ENCODE results near the gene IFIT3.
A peak's percentile ranks its signal among the peaks of the same experiment; 100 is the strongest.

IFIT3 gene

DNA sequence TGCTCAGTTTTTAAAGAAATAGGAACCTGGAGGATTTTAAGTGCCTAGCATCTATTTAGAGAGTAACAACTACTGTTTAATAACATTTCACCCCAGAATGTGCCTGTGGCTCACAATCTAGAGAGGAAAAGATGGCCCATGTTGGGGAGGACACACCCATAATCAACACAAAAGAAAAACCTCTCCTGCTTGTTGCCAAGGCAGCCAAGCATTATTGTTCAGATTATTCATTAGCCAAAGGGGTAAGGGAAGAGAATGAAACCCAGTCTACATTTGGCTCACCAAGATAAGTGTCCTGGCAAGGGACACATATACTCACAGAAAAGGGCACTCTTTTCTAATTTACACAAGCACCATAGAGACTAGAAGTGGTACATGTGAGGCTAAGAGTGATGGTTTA, 32.4 kb downstream of the IFIT3 start:
- ATAC-seq (no peak), DNase-seq (no peak)

DNA sequence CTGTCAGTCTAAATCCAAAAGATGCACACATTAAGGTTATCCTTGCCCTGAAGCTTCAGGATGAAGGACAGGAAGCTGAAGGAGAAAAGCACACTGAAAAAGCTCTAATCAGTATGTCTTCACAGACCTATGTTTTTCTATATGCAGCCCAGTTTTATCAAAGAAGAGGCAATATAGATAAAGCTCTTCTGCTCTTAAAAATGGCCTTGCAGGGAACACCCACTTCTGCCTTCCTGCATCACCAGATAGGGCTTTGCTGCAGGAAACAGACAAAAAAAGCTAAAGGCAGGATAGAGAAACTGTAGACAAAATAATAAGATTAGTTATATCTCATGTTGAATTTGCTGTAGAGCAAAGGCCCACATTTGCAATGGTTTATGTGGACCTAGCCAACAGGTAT, 35.1 kb downstream of the IFIT3 start:
- ATAC-seq (no peak), DNase-seq (no peak)

DNA sequence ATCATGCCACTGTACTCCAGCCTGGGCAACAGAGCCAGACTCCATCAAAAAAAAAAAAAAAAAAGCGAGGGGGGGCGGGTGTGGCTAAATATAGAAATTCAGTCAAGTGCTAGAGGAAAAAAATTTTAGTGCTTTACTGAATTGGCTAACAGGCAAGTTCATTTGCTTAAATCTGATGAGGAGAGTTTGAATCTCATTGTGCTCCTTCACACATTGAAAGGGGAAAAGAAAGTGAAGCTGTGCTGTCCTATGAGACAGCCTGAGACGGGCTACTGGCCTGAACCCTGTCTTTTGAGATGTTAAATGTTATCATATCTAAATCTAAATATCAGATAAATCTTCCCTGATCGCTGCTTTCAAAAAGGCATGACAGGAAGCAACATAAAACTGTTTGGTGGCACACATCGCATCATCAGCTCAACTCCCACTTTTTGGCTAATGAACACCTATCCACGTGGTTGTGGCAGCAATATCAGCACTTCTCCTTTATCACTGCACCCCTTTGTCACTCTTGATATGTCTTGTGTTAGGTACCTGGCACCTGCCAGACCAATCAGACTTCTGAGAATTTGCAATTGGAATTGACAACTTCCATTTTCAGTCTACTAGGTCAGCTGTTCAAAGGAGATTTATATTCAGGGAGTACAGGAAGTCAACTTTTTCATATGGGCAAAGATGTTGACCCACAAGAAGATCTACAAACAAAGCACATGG, 36.1 kb downstream of the IFIT3 start:
- ATAC-seq (no peak), DNase-seq (no peak)

DNA sequence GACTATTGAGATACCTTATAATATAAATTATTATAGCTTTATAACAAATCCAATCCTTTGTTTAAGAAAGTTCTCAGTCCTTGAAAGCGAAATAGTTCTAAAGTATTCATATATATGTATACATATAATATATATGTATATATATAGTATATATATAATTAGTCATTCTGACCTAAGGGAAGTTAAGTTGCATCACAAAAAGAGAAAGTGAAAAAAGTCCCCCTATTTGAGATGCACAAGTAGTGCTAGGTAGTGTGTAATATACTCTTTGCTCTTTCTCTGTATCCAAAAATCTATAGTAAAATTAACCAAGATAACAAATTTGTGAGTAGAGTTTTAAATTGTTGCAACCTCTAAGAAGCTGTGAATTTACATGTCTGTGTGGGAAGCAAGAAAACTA, 36.7 kb downstream of the IFIT3 start:
- ATAC-seq (no peak), DNase-seq (no peak)

DNA sequence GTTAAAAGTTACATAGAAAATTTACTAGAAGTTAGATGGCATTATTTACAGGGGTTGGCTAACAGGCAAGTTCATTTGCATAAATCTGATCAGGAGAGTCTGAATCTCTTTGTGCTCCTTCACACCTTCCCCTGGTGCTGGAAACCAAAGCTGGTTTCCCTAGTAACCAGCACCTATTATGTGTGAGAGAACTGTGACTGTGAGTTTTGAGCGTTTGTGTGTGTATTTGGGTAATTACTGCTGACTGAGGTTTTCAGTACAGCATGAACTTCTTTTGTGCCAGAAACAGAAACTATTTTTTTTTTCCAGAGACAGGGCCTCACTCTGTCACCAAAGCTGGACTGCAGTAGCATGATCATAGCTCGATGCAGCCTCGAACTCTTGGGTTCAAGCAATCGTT, 39.7 kb downstream of the IFIT3 start:
- ATAC-seq (peak; percentile 40), DNase-seq (no peak)

DNA sequence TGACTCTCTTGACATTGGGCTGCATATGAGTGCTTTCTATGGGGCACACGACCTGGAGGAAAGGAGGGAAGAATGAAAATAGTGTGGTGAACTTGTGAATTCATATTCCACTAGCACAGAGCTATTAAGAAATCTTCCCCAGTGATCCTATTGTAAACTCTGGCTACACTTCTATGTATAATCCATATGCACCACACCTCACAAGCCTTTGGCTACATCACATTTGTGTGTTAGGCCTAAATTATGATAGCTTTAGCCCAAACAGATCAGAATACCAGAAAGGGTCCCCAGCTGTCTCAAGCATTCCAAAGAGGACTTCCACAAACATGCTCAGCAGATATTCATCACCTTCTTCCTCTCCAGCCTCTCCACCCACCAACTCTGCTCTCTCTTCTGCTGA, 40.3 kb downstream of the IFIT3 start:
- DNase-seq (no peak), ATAC-seq (no peak)

DNA sequence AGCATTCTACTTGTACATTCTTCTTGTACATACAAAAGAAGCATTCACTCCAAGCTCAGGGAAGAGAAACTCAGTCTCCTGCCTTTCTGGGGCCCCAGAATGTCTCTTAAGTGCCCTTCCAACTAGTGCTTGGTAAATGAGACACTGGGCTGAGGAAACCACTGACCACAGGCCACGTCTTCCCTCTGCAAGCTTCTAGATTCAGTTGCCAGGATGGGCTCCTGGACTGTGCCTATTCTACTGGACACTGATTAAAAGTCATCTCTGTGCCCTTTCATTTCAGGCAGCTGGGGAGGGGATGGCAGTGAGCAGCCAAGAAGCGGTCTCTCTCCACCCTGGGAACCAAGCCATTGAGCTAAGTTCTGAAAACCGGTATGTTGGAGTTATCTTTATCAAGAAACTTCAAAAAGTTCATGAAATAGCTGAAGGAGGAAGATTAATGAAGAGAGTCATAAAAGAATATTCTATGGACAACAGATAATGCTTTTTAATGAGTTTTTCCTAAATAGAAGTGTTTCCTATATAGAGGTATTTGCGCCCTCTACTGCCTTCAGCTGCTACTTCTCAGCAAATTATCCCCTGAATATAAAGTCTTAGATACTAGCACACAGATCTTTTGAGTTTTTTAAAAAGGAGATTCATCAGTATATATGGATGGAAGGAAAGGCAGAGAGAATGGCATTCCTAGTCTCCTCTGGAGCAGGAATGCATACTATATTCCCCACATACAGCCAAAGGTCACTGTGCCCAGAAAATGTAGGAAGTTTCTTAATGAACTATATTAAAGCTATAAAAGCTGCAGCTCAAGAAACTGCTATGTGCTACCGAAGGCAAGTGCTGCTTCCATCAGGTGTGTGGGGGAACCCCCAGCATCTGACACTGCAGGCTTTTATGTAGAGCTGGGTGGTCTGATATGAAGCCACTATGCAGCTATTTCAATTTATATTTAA, 41.6 kb downstream of the IFIT3 start:
- ATAC-seq (no peak), DNase-seq (no peak)

DNA sequence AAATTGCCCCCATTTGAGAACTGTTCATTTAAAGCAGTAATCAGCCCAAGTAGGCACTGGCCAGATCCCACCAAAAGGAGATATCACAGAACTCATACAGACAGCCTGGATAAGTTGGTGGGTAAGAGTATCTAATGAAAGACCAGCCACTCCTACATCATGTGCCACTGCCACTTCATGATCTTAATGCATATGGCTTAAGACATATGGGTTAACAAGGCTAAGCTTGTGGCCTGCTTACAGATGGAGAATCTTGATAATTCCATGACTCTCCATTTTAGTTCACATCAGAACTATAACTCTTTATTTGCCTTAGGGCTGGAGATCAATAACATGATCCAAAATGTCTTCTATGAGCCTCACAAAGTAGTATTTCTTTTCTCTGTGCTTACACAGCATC, 43.3 kb downstream of the IFIT3 start:
- no peak for ATAC-seq
- no peak for DNase-seq

DNA sequence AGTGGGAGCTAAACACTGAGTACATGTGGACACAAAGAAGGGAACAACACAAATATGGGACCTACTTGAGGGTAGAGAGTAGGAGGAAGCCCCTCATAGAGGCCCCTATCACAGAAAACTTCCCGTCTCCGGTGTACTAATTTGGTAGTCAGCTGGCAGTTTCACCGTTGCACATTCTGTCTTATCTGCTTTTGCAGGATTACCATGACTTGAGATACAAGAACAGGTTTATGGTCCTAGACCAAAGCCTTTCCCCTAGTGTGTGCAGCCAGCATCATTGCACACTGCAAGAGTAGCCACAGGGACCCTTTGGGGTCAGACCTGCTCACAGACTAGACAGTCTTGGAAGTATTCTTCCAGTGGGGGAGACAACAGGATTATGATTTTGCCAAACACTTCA, 44.2 kb downstream of the IFIT3 start:
- ATAC-seq (no peak), DNase-seq (no peak)

DNA sequence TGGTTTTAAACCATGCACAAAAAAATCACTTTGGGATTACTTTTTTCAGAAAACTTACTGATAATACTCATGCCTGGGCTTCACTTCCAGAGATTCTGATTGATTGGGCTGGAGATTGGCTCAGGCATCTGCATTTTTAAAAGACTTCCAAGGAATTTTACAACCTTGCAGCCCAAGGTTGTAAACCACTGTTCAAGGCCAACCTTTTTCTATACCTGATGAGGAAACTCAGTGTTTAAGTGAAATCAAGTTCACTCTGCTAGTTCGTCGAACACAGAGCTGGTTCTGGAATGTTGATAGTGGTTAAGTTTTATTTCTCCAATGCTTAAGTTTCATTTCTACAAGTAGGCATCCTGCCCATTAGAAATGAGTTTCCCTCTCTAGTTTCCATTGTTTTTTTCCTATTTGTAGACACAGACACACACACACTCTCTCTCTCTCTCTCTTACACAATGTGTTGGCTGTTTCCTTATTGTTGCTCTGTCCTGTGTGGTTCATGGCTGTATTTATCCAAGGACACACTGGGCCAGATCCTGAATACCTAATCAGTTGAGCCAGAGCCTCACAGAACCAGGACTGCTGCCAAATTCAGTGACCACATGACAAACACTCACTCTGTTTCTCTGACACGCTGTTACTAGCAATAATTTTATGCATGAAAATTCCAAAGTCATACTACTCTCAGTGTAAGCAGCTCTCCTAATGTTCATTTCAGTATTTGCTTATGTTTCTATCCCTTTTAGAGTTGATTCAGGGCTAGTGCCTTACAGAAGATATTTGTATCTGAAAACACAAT, 46.3 kb downstream of the IFIT3 start:
- ATAC-seq (no peak), DNase-seq (no peak)

DNA sequence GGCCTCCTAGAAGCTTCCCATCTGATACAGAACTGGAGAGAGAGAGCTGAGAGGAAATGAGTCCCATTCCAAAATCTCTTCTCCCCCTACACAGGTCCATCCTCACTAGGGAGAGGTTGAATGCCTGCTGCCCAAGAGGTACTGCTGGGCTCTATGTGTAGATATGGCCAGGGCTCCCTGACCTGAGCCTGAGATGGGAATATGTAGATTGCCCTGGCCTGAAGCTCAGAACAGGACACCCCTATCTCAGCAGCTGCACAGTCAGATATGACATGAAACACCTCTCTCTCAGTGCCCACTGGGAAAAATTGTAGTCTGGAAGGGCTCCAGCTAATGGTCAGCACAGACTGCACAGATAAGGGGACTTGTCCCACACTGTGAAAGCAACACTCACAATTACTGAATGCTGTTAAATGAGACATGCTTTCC, 46.9 kb downstream of the IFIT3 start:
- ATAC-seq (no peak), DNase-seq (no peak)

DNA sequence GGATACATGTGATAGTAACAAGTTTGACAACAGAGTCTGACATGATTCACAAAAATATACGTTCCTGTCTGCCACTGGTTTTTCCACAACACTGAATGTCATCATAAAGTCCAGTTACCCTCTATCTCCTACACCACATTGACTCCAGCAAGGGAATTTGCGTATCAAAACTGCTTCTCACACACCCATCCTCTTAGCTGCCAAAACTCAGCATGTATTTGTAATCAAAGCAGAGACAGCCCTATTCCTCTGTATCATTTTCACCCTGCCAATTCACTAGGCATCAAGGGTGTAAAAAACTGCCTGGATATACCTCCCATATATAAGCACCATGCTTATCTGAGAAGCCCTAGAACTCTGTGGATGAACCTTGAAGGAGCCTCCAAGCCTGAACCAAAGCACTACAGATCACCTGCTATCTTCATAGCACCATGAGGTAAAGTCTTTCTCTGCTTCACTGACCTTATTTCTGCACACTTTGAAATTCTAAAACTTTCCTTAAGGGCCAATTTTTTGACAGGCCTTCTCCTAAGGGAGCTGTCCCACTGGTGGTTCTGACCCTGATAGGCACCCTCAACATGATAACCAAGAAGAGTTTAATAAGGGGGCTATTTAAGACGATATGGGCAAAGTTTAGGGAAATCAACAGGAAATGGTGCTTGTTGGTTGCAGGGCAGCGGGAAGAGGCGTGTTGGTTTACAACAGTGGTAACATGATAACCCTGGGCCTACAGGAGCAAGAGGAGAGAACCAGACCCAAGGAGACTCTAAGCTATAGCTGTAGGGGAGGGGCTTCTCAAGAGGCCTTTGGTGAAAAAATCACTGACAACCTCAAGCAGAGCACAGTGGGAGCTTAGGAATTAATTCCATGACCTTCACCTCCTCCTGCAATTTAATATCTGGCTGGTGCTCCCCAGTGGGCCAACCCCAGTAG, 50.2 kb downstream of the IFIT3 start, which contains the start of gene IFIT1B:
TSS of gene IFIT1B (plus strand) at position 352 of the 933 bp plus-strand sequence. CDS start at position 432, 80 bp downstream.
- no peak for DNase-seq
- ATAC-seq: no peak

DNA sequence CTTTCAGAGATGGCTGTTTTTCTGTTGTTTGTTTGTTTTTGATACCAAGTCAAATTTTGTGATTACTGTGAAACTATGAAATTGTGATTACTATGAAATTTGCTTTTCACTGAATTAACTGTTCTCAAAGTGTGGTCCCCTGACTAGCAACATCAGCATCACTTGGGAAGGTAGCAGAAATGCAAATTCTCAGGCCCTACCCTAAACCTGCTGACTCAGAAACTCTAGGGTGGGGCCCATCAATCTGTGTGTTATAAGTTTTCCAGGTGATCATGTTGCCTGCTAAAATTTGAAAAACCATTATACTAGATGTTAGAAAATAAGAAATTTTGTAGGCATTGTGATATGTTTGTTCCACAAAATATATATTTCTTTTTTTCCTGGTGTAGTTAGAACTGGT, 51.3 kb downstream of the IFIT3 start:
- ATAC-seq (no peak), DNase-seq (no peak)

DNA sequence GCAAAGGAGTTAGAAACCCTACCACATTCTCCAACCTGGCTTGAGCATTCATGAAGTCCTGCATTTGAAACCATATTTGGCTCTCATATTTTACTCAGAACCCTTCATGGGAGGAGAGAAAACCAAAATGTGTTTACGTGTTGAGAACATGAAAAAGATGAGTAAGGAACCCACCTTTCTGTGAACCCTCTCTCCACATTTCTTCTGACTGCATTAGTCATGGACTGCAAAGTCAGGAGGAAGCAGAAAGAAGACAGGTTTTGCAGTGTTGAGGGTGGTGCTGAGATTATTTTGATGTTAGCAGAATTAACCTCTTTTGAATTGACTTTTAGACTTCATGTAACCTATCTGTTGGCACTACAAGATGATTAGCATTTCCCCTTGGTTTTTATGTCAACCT, 55.0 kb downstream of the IFIT3 start:
- ATAC-seq (peak; percentile 40), DNase-seq (no peak)

DNA sequence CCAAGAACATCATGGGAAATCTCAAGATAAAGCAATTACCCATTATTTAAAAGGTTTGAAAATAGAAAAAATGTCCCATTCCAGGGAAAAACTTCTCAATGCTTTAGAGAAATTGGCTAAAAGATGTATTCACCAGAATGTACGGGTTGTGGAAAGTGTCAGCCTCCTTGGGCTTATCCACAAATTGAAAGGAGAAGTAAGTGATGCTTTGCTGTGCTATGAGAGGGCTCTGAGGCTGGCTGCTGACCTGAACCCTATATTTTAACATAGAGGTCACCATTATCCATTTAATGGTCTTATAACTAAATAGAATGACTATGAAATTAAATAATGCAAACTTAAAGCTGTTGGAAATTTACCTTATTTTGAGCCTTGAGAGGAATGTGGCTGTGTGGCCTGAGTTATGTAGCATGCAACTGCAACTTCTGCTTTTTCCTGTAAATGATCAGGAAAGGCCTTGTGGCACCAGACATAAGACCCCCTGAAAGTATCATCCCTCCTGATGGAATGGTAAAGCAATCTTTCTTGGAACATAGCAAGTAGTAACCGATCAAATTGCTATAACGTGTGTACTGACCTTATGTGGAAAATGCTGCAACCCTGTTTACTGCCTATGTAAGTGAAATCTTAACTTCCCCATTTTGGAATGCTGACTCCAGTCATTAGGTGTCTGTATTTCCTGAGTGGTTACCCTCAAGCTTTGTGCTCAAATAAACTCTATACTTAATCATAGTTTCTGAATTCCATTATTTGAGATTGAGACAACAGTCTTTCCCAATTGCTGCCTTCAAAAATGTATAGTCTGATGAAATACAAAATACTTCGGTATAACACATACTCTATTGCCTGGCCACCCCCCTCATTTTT, 56.9 kb downstream of the IFIT3 start:
- ATAC-seq (no peak), DNase-seq (no peak)

DNA sequence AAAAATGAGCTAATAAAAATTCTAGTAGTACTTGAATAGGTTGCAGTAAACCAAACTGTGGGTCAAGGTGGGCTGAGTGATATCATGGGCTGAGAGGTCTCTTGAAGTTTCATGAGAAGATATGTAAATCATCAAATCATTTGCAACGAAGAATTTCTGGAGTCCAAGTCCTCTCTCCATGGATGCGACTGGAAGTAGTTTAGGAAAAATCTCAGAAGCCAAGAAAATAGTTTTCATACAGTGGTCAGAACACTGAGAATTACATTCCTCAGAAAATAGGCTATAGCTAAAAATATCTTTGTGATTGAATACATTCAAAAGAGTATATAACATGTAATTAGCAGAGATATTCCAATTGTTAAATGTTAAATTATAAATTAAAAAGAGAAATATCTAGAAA, 61.0 kb downstream of the IFIT3 start:
- no peak for DNase-seq
- ATAC-seq: no peak

DNA sequence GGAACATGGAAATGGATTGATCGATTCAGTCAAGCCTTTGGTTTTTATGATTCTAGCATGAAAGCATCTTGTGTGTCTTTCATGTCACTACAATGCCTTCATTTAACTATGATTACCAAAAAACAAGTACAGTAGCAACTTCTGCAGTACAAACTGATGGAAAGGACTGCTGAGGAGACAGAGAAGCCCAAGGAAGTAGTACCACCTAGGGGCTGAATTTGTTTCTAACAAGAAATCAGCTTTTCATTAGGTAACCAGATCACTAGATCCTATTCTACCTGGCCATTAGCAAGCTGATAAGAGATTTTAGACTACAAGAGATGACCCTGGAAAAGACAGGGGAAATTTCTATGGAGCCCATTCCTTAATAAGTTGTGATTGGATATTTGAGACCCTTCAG, 61.5 kb downstream of the IFIT3 start:
- ATAC-seq: no peak
- DNase-seq: no peak

Data from stimulated activated naive CD8-positive, alpha-beta T cell treated with anti-CD3 and anti-CD28 coated beads, Interleukin-15, Interleukin-2, amounts not matched to agents 100 U/mL and 50 U/mL, for 24 hours (primary cell).